ENCODE data around the gene GSG1L.
"Not testable (repeated sequence)": the region's sequence is repeated elsewhere in the genome, so short reads cannot be mapped to it uniquely, and the experiment has no call there.

GSG1L gene

DNA sequence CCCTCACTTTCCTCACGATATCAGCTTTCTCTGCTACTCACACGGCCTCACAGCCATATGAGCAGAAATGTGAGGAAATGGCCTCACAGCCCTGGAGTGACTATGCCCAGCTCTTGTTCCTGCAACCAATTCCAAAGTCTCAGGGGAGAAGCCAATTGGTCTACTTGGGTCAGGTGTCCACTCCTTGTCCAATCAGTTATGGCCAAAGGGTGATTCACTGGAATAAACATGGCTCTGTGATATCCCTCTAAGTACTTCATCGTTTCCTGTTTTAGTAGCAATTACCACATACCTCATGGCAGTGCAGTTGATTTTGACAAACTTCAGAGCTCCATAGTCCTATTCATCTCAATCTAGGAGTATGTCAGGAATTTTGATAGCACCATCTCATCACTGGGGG is 318.2 kb downstream of the GSG1L start:
- no peak for DNase-seq

DNA sequence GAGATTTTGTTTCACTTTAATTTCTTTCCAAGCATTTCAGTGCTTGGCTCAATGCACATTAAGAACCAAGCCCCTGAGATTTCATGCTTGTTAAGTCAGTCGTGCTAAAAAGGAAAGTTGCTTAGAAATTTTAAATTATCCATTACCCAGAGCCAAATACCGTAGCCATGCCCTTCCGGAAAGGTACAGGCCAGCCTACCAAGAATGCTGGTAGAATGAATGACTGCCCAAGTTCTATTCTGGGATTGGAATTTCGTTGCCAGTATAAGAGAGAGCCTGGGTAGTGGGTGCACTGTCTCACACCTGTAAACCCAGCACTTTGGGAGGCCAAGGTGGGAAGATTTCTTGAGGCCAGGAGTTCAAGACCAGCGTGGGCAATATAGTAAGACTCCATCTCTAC is 319.6 kb downstream of the GSG1L start:
- no peak for DNase-seq

DNA sequence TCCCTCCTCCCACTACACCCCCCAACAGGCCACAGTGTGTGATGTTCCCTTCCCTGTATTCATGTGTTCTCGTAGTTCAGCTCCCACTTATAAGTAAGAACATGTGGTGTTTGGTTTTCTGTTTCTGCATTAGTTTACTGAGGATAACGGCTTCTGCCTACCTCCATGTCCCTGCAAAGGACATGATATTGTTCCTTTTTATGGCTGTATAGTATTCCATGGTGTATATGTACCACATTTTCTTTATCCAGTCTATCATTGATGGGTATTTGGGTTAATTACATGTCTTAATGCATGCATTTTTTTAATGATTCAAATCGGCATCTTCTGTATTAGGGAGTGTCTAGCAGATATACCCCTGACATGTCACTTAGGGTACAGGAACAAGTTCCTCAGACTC is 320.5 kb downstream of the GSG1L start:
- DNase-seq, result not testable (repeated sequence)

DNA sequence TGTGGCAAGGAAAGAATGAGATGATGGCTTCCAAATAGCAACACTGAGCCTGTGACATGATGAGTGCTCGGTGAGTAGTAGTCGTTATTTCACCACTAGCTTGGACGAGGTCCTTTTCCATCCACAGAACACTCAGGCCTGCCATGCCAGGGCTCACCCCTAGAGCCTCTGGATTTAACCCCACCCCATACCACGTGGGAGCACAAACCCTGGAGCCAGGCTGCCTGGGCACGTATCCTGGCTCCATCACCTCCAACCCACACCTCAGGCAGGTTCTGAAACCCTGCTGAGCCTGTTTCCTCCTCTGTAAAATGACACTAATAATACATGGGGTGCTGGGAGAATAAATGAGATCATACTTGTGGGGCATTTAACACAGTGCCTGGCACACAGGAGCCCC is 321.2 kb downstream of the GSG1L start:
- DNase-seq, result no peak

DNA sequence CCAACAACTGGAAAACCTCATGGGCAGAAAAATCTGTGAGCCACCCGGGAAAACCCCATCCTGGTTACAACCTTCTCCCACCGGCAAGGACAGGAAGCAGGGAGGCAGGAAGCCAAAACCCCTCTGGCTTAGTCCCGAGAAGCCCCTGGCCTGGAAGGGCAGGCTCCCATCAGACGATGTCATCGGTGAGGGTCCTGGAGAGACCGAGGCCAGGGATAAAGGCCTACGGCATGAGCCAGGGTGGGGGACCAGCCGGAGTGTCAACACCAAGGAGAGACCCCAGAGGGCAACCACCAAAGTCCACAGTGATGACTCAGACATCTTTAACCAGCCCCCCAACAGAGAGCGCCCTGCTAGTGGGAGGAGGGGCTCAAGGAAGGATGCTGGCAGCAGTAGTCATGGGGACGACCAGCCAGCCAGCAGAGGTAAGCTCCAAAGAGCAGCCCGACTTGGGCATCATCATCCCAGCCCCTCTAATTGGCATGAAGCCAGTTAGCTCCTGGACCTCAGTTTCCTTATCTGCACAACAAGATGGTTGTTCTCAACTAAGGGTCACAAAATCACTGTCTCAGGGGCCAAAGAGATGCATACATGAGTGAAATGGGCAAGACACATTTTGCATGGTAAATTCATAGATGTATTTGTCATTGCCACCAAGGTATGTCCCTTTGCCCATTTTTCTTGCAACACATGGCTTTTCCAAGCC is 322.9 kb downstream of the GSG1L start:
- DNase-seq, result no peak

DNA sequence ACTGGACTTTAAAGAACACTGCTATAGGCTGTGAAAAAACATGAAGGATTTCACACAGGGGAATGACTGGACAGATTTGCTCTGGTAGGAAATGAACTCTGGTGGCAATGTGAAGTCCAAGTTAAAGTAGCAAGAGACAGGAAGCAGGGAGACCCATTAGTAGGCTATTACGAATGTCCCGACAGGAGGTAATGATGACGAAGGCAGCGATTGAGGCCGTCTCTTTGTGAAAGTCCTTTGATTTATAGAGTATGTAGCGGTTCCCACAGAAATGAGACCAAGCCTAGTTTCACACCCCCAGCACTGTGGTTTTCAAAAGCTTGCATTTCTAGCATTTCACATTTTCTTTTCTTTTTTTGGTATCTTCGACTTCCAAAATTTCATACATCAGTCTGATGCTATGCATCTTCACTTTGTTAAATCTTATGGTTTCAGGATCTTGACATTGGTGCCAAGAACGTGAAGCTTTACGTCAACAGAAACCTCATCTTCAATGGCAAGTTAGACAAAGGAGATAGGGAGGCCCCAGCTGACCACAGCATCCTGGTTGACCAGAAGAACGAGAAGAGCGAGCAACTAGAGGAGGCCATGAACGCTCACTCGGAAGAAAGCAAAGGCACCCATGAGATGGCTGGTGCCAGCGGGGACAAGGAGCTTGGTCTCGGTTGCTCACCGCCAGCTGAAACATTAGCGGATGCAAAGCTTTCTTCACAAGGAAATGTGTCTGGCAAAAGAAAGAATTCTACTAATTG is 323.7 kb downstream of the GSG1L start:
- DNase-seq, result no peak

DNA sequence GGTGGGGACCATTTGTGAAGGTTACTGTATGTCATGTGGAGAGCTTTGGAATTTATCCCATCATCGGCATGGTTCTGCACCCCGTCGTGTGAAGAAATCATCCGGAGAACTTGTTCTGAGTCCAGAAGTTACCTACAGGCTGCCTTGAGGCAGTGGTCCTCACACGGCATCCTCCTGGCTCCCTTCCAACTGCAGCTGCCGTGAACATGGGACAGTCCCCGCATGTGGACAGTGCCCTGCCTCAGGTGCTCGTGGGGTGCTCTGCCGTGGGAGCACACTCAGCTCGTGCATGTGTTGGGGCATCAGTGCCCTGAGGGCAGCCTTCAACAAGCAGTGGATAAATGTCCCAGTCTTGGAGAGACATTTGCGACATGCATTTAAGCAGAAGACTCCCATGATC is 324.9 kb downstream of the GSG1L start:
- no peak for DNase-seq
